Measurements from ENCODE around the gene HS3ST3A1.

The HS3ST3A1 gene

GRCh38 chr17:13563866-13564265, 37.9 kb downstream of the HS3ST3A1 start:
- no peak overlapping the region for H3K4me3 ChIP-seq (ENCODE audit: low read length)
- no peak for TF ChIP-seq CTCF (IDR thresholded peaks at IDR 0.05; ENCODE audit: insufficient read depth, low read depth, low read length, missing control alignments)
- no peak for DNase-seq (ENCODE audit: low read depth)

- peak; percentile 26 for DNase-seq (ENCODE audit: low read depth)
- no peak overlapping the region for H3K4me3 ChIP-seq (ENCODE audit: low read length)
Observed at GRCh38 chr17:13562271-13562800, 39.4 kb downstream of the HS3ST3A1 start.

GRCh38 chr17:13561606-13562270, 40.0 kb downstream of the HS3ST3A1 start:
- TF ChIP-seq CTCF (IDR thresholded peaks at IDR 0.05; ENCODE audit: insufficient read depth, low read depth, low read length, missing control alignments): no peak
- H3K4me3 ChIP-seq (ENCODE audit: low read length): no peak overlapping the region
- no peak for DNase-seq (ENCODE audit: low read depth)

More at GRCh38 chr17:13562271-13562800, 39.4 kb downstream of the HS3ST3A1 start:
- no peak for TF ChIP-seq CTCF (IDR thresholded peaks at IDR 0.05; ENCODE audit: insufficient read depth, low read depth, low read length, missing control alignments)

GRCh38 chr17:13560935-13561334, 40.8 kb downstream of the HS3ST3A1 start:
- no peak overlapping the region for H3K4me3 ChIP-seq (ENCODE audit: low read length)
- TF ChIP-seq CTCF (IDR thresholded peaks at IDR 0.05; ENCODE audit: insufficient read depth, low read depth, low read length, missing control alignments): no peak
- no peak for DNase-seq (ENCODE audit: low read depth)

- TF ChIP-seq CTCF (IDR thresholded peaks at IDR 0.05; ENCODE audit: insufficient read depth, low read depth, low read length, missing control alignments): no peak
- no peak overlapping the region for H3K4me3 ChIP-seq (ENCODE audit: low read length)
- DNase-seq (ENCODE audit: low read depth): no peak
Observed at GRCh38 chr17:13558588-13558987, 43.1 kb downstream of the HS3ST3A1 start.

GRCh38 chr17:13557077-13557476, 44.7 kb downstream of the HS3ST3A1 start:
- TF ChIP-seq CTCF (IDR thresholded peaks at IDR 0.05; ENCODE audit: insufficient read depth, low read depth, low read length, missing control alignments): no peak
- DNase-seq (ENCODE audit: low read depth): no peak
- no peak overlapping the region for H3K4me3 ChIP-seq (ENCODE audit: low read length)

- H3K4me3 ChIP-seq (ENCODE audit: low read length): no peak overlapping the region
- no peak for TF ChIP-seq CTCF (IDR thresholded peaks at IDR 0.05; ENCODE audit: insufficient read depth, low read depth, low read length, missing control alignments)
- DNase-seq (ENCODE audit: low read depth): no peak
Observed at GRCh38 chr17:13554231-13554630, 47.5 kb downstream of the HS3ST3A1 start.

Data from epithelial cell of esophagus (primary cell).